HepG2 (cell line): ENCODE results near the gene PRDM8. TPM values are rescaled to one million over a fixed set of nuclear protein-coding genes. Genes with fewer than 3 reads are reported as not detected.

Experiments used
- CBX5 ChIP-seq: sonication (generic); formaldehyde crosslinking; IDR thresholded peaks from 2 replicates; pipeline ENCODE4 v1.4.0; 2020; ENCODE audit warnings: missing genetic modification reagents, borderline replicate concordance
- FOXK1 ChIP-seq: sonication (generic); formaldehyde crosslinking; IDR thresholded peaks from 2 replicates; pipeline ENCODE4 v1.4.0; 2020; ENCODE audit warnings: low read depth, missing genetic modification reagents, borderline replicate concordance
- HNRNPL ChIP-seq: fragments of 200-400 bp; formaldehyde crosslinking; IDR thresholded peaks from 2 replicates; pipeline ENCODE4 v1.6.1; 2017; ENCODE audit warnings: mild to moderate bottlenecking, low read depth, low read length
- ZNF318 ChIP-seq: sonication (generic); formaldehyde crosslinking; IDR thresholded peaks from 2 replicates; pipeline ENCODE4 v1.4.0; 2020; ENCODE audit warnings: mild to moderate bottlenecking, missing genetic modification reagents
- polyA plus RNA-seq, 8 experiments: library from polyadenylated mRNA; depleted of rRNA in 3 of 8; stranded (reverse) in 7 of 8; unstranded in 1 of 8; fragments of >200 nt; fragmentation: Illumina TruSeq in 4 of 8; extraction: Trizol in 4 of 8; gene quantifications; 2 replicates each; pipeline versions ENCODE4 v1.2.1 to v1.2.3, GENCODE V29; 2011 to 2016; ENCODE audit warnings: low read depth in 4 of 8, missing spikeins in 1 of 8, mixed read lengths in 1 of 8; ENCODE audit not compliant: insufficient read depth in 1 of 8
- total RNA-seq, 5 experiments: library from RNA; depleted of rRNA; stranded (reverse); fragments of >200 nt; fragmentation: Illumina TruSeq; extraction: Trizol; gene quantifications; 2 replicates each; pipeline ENCODE4 v1.2.3, GENCODE V29; 2016; ENCODE audit warnings: low read depth in 1 of 5

The PRDM8 gene
- total and polyA plus RNA-seq, 2 of the 13 experiments (the other 11 are each of a cell fraction or from before 2014, with no cell fraction given) = 0.09 TPM; not detected in 1

GRCh38 chr4:80253510-80253909 lies 56.2 kb downstream of the PRDM8 start (continued):
- TF ChIP-seq ZNF318 (CRISPR knock-in tag) (no peak), CBX5 (CRISPR knock-in tag) (no peak), FOXK1 (CRISPR knock-in tag) (no peak), HNRNPL (no peak)

Other genes starting within 250 kb of the PRDM8 start
- gene ANTXR2, start 124.3 kb upstream of the PRDM8 start, total RNA-seq (2016; rRNA removed; fragmentation: Illumina TruSeq; extraction: Trizol) = 8.4 and 14.5 TPM in 2 replicates
- gene ANTXR2, start 124.3 kb upstream of the PRDM8 start, polyA plus RNA-seq (2011; rRNA removed) = 4.6 and 4.8 TPM in 2 replicates
- gene FGF5, start 69.2 kb downstream of the PRDM8 start, total RNA-seq (2016; rRNA removed; fragmentation: Illumina TruSeq; extraction: Trizol) = not detected in 2 replicates
- gene FGF5, start 69.2 kb downstream of the PRDM8 start, polyA plus RNA-seq (2011; rRNA removed) = not detected in 2 replicates
- gene CFAP299, start 138.2 kb downstream of the PRDM8 start, total RNA-seq (2016; rRNA removed; fragmentation: Illumina TruSeq; extraction: Trizol) = not detected in 2 replicates
- gene CFAP299, start 138.2 kb downstream of the PRDM8 start, polyA plus RNA-seq (2011; rRNA removed) = not detected in 2 replicates